Measurements from ENCODE around the gene OR5M11.
"Not testable (repeated sequence)": the region's sequence is repeated elsewhere in the genome, so short reads cannot be mapped to it uniquely, and the experiment has no call there.

OR5M11 gene

DNA sequence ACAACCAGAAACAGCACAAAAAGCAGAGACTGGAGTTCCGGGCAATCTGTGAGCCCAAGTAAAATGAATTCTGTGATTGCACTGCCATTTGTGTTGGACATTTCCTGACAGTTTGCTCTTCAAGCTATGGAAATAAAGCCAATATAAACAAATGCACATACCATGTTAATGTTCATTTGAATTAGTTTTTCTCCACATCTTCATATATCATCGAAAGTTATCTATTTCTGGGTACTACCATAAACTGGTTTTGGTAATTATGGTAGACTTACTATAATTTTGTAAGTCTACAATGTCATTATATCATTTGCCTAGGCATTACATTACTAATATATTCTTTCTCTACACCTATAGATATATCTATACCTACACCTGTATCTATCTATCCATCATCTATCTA is at the start of gene OR5M11:
OR5M11 (minus strand) TSS at position 101 of the 400 bp plus-strand sequence; CDS start at position 101, 0 bp downstream.
- no peak for DNase-seq

DNA sequence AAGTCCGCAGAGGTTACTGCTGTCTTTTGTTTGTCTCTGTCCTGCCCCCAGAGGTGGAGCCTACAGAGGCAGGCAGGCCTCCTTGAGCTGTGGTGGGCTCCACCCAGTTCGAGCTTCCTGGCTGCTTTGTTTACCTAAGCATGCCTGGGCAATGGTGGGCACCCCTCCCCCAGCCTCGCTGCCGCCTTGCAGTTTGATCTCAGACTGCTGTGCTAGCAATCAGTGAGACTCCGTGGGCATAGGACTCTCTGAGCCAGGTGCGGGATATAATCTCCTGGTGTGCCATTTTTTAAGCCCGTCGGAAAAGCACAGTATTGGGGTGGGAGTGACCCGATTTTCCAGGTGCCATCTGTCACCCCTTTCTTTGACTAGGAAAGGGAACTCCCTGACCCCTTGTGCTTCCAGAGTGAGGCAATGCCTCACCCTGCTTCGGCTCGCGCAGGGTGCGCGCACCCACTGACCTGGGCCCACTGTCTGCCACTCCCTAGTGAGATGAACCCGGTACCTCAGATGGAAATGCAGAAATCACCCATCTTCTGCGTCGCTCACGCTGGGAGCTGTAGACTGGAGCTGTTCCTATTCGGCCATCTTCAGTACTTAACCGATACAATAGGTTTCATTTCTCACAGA is 49.1 kb upstream of the OR5M11 start:
- not testable (repeated sequence) for DNase-seq

DNA sequence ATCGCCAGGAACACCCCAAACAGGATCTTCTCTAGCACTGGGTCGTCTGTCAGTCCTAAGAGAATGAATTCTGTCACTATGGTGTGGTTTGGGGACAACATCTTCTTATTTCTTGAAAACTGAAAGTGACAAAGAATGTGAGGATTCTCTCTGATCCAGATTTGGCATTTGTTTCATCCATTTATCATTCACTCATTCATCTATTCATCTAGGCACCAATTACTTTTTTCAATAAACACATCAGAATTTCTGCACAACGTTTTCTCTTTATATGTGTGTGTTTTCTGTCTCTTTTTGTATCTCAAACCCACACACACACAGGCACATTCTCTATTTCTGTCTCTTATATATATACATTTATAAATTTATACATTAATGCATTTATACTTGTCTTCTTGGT is 34.6 kb upstream of the OR5M11 start, which contains the start of gene OR5M10:
OR5M10 (minus strand) TSS at position 101 of the 400 bp plus-strand sequence; CDS start at position 101, 0 bp downstream.
- no peak for DNase-seq

DNA sequence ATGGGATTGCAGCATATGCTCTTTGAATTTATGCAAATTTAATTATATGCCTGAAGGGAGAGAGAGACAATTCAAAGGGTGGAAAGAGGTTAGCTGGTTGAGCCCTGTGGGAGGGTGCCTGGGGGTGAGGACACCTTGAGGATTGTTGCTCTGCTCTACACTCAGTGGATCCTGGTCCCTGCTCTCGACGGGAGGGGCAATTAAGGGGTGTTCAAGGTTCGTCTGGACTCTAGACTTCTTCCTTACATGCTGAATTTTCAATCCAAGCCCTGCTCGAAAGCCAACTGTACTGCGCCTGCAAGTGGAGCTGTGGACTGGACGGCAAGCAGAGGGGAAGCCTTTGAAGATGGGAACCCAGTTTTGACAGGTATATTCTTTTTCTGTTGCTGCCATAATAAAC is 15.5 kb upstream of the OR5M11 start:
- DNase-seq, result no peak

DNA sequence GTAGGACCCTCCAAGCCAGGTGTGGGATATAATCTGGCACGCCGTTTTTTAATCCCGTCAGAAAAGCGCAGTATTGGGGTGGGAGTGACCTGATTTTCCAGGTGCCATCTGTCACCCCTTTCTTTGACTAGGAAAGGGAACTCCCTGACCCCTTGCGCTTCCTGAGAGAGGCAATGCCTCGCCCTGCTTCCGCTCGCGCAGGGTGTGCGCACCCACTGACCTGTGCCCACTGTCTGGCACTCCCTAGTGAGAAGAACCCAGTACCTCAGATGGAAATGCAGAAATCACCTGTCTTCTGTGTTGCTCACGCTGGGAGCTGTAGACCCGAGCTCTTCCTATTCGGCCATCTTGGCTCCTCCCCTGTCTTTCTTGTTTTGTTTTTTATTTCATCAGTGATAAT is 11.6 kb upstream of the OR5M11 start:
- not testable (repeated sequence) for DNase-seq

DNA sequence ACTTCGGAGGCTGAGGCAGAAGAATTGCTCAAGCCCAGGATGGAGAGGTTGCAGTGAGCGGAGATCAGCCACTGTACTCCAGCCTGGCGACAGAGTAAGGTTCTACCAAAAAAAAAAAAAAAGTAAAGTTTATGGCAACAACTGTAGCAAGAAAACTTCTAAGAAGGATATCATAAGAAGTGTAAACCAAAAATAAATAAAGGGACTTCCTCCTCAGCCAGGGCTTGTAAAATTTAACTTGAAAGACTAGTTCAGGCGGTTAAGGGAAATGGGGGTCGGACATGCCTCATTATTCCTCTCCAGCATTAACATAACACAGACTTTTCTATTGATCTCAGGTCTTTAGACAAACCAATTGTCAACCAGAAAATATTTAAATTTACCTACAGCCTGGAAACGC is 2.5 kb upstream of the OR5M11 start:
- DNase-seq, result no peak

DNA sequence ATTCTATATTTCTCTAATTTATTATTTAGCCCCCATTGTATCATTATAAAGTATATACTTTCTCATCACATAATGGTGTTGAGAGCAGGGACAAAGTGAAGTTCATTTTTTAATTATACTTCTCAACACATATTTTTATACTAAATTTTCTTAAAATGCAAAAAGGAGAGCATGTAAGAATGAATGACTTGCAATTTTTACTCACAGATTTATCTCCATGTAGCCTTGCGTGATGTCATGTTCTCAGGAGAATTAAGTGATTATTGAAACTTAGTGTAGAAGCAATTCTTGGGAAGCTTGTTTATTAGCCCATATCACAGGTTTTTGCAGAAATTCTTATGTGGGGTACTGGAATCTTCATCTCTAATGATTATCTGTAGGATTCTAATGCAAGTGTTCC is 682 bp upstream of the OR5M11 start:
- DNase-seq, result no peak

DNA sequence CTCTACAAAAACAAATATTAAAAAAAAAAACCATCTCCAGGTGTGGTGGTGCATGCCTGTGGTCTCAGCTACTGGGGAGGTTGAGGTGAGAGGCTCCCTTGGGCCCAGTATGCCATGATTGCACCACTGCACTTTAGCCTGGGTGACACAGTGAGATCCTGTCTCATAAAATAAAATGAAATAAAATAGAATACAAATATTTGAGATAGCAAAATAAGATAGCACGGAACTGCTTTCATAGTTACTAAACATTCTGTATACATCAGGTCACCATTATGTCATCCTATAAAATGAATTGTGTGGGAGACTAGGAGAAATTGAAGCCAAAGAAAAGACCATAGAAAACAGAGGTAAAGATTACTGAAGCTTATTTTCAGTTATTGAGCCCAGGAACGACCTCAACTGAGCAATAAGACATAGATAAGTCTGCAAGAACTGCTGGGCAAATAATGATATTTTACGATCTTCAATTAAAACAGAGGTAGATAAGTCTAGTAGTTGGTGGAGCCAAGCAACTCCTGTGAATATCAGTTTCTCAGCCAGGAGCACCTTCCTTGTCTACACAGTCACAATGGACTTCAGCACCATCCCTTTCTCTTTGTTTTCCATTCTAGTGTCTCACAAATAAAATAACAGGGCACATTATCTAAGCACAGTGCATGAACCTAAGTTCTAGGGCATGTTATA is 9.9 kb downstream of the OR5M11 start:
- no peak for DNase-seq

DNA sequence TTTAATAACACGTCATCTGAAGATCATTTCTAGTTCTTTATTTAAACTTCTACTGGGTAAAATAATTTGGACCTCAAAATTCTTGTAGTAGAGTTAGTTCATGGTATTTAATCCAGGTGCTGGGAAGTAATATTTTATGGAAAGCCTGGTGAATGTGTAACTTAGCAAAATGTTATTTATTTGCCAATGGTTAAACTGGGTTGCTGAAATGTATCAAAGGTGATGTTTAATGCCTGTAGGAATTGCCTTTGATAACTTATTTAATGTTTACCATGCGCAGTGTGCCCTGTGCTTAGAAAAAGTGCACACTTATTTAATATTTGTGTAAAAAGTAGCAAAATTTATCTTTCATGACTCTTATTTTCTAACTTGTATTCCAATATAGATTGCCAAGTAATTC is 11.2 kb downstream of the OR5M11 start:
- DNase-seq, result no peak

DNA sequence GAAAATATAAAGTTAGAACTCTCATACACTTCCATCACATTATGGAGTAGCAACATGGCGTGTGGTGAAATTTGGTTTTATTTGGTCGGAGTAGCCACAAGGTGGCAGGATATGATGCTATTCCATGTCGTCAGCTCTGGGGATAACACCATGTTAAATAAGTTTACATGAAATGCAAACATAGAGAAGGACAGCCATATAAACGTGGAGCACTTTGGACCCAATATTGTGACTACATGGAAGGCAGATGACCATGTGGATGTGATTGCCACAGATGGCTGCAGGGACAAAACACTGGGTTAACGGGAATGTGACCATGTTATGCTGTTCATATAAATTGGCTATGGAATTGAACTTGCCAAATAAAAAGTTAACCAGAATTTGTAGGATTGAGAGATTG is 21.0 kb downstream of the OR5M11 start:
- no peak for DNase-seq

DNA sequence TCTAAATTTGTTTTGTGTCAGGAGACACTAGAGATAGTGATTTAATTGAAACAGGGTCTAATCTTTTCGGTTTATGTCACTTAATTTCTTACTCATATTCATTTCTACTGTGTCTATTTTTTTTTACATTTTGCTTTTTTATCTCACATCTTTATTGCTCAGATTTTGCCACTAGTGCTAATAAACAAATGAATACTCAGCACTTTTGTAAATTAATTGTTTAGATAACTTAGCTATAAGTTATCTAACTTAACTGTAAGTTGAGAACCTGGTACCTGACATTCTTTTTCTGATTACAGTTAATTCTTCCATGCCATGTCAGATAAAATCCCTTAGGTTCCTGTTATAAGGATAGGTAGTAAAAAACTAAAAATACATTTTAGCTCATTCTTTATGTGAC is 29.8 kb downstream of the OR5M11 start:
- no peak for DNase-seq

DNA sequence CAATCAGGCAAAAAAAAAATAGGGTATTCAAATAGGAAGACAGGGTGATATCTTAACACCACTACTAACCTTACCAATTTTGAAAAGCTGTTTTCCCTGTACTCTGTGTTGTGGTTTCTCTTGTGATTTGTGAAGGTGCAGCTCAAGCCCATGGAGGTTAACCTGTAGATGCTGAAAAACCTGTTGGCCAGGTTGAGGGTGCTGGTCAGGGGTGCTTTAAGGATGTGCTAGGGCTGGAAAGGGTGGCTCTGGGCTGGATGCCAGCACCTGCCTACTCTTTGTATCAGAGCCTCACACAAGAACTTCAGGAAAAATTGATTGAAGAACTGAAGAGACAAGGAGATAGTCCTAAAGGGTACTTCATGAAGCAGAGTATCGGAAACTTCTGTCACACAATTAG is 33.6 kb downstream of the OR5M11 start:
- DNase-seq, result no peak

DNA sequence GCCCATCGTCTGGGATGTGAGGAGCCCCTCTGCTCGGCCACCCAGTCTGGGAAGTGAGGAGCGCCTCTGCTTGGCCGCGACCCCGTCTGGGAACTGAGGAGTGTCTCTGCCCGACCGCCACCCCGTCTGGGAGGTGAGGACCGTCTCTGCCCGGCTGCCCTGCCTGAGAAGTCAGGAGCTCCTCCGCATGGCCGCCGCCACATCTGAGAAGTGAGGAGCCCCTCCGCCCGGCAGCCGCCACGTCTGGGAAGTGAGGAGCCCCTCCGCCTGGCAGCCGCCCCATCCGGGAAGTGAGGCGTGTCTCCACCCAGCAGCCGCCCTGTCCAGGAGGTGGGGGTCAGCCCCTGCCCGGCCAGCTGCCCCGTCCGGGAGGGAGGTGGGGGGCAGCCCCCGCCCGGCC is 46.0 kb downstream of the OR5M11 start:
- DNase-seq, result no peak

DNA sequence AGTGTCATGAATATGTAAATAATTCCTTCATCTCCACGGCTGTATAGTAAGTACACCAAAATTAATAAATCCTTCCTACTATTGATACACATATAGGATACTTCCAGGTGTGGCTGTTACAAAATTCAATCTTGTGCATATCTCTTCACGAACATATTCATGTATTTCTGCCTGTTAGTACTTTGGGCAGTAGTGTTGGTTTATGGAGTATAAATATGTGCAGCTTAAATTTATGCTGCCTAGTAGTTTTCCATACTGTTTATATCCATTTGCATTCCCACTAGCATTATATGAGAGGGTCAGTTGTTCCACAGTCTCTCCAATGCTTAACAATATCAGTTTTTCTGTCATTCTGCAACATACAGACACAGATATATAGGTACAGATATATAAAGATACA is 47.9 kb downstream of the OR5M11 start:
- no peak for DNase-seq
